GM23338 (cell line): ENCODE measurements around the gene PSMB2. TPM values are rescaled to one million over a fixed set of nuclear protein-coding genes. Genes with fewer than 3 reads are reported as not detected.

ENCODE experiments used
- ATAC-seq: fragments of 200-7000 bp; cut with Tn5 transposase; 3 replicates; pipeline ENCODE4 v1.9.1; 2020
- DNase-seq: peaks from one replicate; pipeline ENCODE4 v3.0.0-alpha.2; 2015; ENCODE audit warnings: low spot score
- H2AFZ ChIP-seq: fragments of 200-600 bp; sonication (generic); 2 replicates; pipeline ENCODE4 v1.8.0; 2016; ENCODE audit warnings: antibody characterized with exemption, mild to moderate bottlenecking, moderate library complexity
- H3F3A ChIP-seq: fragments of 200-600 bp; sonication (generic); replicated peaks from 2 replicates; pipeline ENCODE4 v1.8.0; 2017; ENCODE audit warnings: antibody characterized with exemption, mixed run types, low read depth
- H3K27ac ChIP-seq: fragments of 200-600 bp; sonication (generic); 2 replicates; pipeline ENCODE4 v1.6.1; 2016; ENCODE audit warnings: low read depth
- H3K27me3 ChIP-seq: fragments of 200-600 bp; sonication (generic); 2 replicates; pipeline ENCODE4 v1.8.0; 2016; ENCODE audit warnings: mild to moderate bottlenecking, mixed run types, moderate library complexity; ENCODE audit not compliant: insufficient read depth
- H3K36me3 ChIP-seq: fragments of 200-600 bp; sonication (generic); 2 replicates; pipeline ENCODE4 v1.8.0; 2016; ENCODE audit warnings: mild to moderate bottlenecking; ENCODE audit not compliant: insufficient read depth
- H3K4me1 ChIP-seq: fragments of 200-600 bp; sonication (generic); 2 replicates; pipeline ENCODE4 v1.8.0; 2016; ENCODE audit warnings: mild to moderate bottlenecking, moderate library complexity; ENCODE audit not compliant: insufficient read depth
- H3K4me2 ChIP-seq: fragments of 200-600 bp; sonication (generic); 2 replicates; pipeline ENCODE4 v1.7.1; 2017; ENCODE audit warnings: mixed run types
- H3K4me3 ChIP-seq: fragments of 200-600 bp; sonication (generic); 2 replicates; pipeline ENCODE4 v1.6.1; 2016; ENCODE audit warnings: mixed run types
- H3K79me2 ChIP-seq: fragments of 200-600 bp; sonication (generic); replicated peaks from 2 replicates; pipeline ENCODE4 v1.8.0; 2017; ENCODE audit warnings: mild to moderate bottlenecking; ENCODE audit not compliant: insufficient read depth
- H3K9me2 ChIP-seq: fragments of 200-600 bp; sonication (generic); 2 replicates; pipeline ENCODE4 v1.8.0; 2017; ENCODE audit not compliant: insufficient read depth
- H4K20me1 ChIP-seq: fragments of 200-600 bp; sonication (generic); replicated peaks from 2 replicates; pipeline ENCODE4 v1.8.0; 2017; ENCODE audit warnings: mild to moderate bottlenecking; ENCODE audit not compliant: insufficient read depth
- H3K27ac Mint-ChIP-seq: 2 replicates; pipeline ENCODE4 v1.8.0; 2020; ENCODE audit warnings: inconsistent platforms, mild to moderate bottlenecking, moderate library complexity, mixed read lengths
- H3K27me3 Mint-ChIP-seq: 3 replicates; pipeline ENCODE4 v1.8.0; 2022; ENCODE audit warnings: low read depth, mild to moderate bottlenecking, moderate library complexity, mixed read lengths, inconsistent platforms; ENCODE audit not compliant: insufficient read depth, poor library complexity
- H3K36me3 Mint-ChIP-seq: 3 replicates; pipeline ENCODE4 v1.8.0; 2021; ENCODE audit warnings: low read depth, mild to moderate bottlenecking, inconsistent platforms, moderate library complexity, mixed read lengths
- H3K4me1 Mint-ChIP-seq: 3 replicates; pipeline ENCODE4 v1.8.0; 2020; ENCODE audit warnings: mild to moderate bottlenecking, inconsistent platforms, mixed read lengths
- H3K4me3 Mint-ChIP-seq: 3 replicates; pipeline ENCODE4 v1.8.0; 2021; ENCODE audit warnings: moderate library complexity, mild to moderate bottlenecking, inconsistent platforms, mixed read lengths
- H3K9me3 Mint-ChIP-seq: 3 replicates; pipeline ENCODE4 v1.8.0; 2020; ENCODE audit warnings: moderate library complexity, mild to moderate bottlenecking, inconsistent platforms, mixed read lengths
- CREB1 ChIP-seq: fragments of 250-450 bp; sonication (Bioruptor Pico); IDR thresholded peaks from 2 replicates; pipeline ENCODE4 v1.5.0; 2020; ENCODE audit warnings: low read depth, mild to moderate bottlenecking, moderate library complexity
- EZH2 ChIP-seq: fragments of 200-600 bp; sonication (generic); IDR thresholded peaks from one replicate; pipeline ENCODE4 v1.8.0; 2017; ENCODE audit warnings: antibody characterized with exemption, mild to moderate bottlenecking, low read depth; ENCODE audit not compliant: unreplicated experiment
- EZH2phosphoT487 ChIP-seq: fragments of 200-600 bp; sonication (generic); IDR thresholded peaks from one replicate; pipeline ENCODE4 v1.8.1; 2018; ENCODE audit warnings: antibody characterized with exemption; ENCODE audit not compliant: unreplicated experiment
- POLR2AphosphoS5 ChIP-seq: IDR thresholded peaks from 2 replicates; pipeline ENCODE4 v1.6.1; 2016; ENCODE audit warnings: antibody characterized with exemption, low read depth
- REST ChIP-seq: IDR thresholded peaks from one replicate; pipeline ENCODE4 v1.6.1; 2018; ENCODE audit warnings: antibody characterized with exemption; ENCODE audit not compliant: unreplicated experiment
- ZNF114 ChIP-seq: fragments of 250-450 bp; sonication (Bioruptor Pico); IDR thresholded peaks from 2 replicates; pipeline ENCODE4 v1.5.0; 2020; ENCODE audit warnings: mild to moderate bottlenecking, moderate library complexity
- ZNF462 ChIP-seq: fragments of 250-450 bp; sonication (Bioruptor Pico); IDR thresholded peaks from 2 replicates; pipeline ENCODE4 v1.5.0; 2020; ENCODE audit warnings: mild to moderate bottlenecking, moderate library complexity
- polyA plus RNA-seq: library from polyadenylated mRNA; unstranded; fragments of >200 nt; fragmentation: Nextera tagmentation; extraction: Ambion mirVana; gene quantifications from 2 replicates; pipeline ENCODE4 v1.2.1, GENCODE V29; 2016
- total RNA-seq: library from RNA; depleted of rRNA; stranded (reverse); fragments of >200 nt; shearing (Covaris generic); gene quantifications from 2 replicates; pipeline ENCODE4 v1.2.3, GENCODE V29; 2014

The PSMB2 gene
- total and polyA plus RNA-seq, 2 experiments from 2014 or later: 68.2 to 147 TPM

DNA sequence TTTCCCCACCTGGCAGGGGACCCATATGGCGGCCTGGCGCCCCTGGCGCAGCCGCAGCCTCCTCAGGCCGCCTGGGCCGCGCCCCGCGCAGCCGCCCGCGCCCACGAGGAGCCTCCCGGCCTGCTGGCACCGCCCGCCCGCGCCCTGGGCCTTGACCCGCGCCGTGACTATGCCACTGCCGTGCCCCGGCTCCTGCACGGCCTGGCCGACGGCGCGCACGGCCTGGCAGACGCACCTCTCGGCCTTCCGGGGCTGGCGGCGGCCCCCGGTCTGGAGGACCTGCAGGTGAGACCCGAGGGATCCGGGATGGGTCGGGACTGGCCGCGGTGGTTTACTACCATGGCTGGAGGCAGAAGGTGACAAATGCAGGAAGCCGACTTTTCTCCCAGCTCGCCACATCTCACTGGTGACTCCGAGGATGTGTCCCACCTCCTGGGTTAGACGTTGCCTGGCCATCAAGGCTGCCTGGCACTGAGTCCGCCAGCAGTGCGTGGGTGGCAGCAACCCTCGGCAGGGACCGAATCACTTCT lies 67.1 kb downstream of the PSMB2 start:
- Mint-ChIP-seq H3K27ac (no peak overlapping the region), H3K4me1 (peaks cover 32% of the 10 kb centered on the region), H3K4me3 (peak overlapping the region; percentile 47), H3K36me3 (no peaks in the 10 kb centered on the region; the same call in 2 of the 3 replicates), H3K9me3 (no peaks in the 10 kb centered on the region), H3K27me3 (peaks cover 89% of the 10 kb centered on the region)
- Histone ChIP-seq H3K79me2 (no peaks in the 10 kb centered on the region), H3F3A (peaks cover 24% of the 10 kb centered on the region), H3K4me3 (peak overlapping the region; percentile 84), H3K27me3 (peaks cover 100% of the 10 kb centered on the region), H3K36me3 (no peaks in the 10 kb centered on the region; the same call in 1 of the 2 replicates), H3K4me1 (peaks cover 38% of the 10 kb centered on the region), H4K20me1 (no peaks in the 10 kb centered on the region), H3K9me2 (no peaks in the 10 kb centered on the region), H3K4me2 (peak overlapping the region; percentile 99), H3K27ac (no peak overlapping the region), H2AFZ (peak overlapping the region; percentile 43)
- ATAC-seq (no peak), DNase-seq (peak; percentile 37)
- TF ChIP-seq EZH2phosphoT487 (peak; percentile 34), ZNF462 (CRISPR knock-in tag) (no peak)

- Histone ChIP-seq H2AFZ (peak within 1 kb of the TSS; percentile 90), H3K27me3 (peaks cover 97% of the 10 kb centered on the region), H3K36me3 (no peaks in the 10 kb centered on the region; the same call in 1 of the 2 replicates), H3K79me2 (no peaks in the 10 kb centered on the region), H3K27ac (no peak within 1 kb of the TSS), H3K4me1 (peaks cover 36% of the 10 kb centered on the region), H4K20me1 (no peaks in the 10 kb centered on the region), H3F3A (peaks cover 26% of the 10 kb centered on the region), H3K4me2 (peak within 1 kb of the TSS; percentile 99), H3K4me3 (peak within 1 kb of the TSS; percentile 84), H3K9me2 (no peaks in the 10 kb centered on the region)
- Mint-ChIP-seq H3K27me3 (peaks cover 83% of the 10 kb centered on the region), H3K4me3 (peak within 1 kb of the TSS; percentile 64), H3K4me1 (peaks cover 33% of the 10 kb centered on the region), H3K36me3 (no peaks in the 10 kb centered on the region; the same call in 2 of the 3 replicates), H3K9me3 (no peaks in the 10 kb centered on the region), H3K27ac (no peak within 1 kb of the TSS)
- peak; percentile 24 for ATAC-seq
- peak; percentile 79 for DNase-seq
- TF ChIP-seq EZH2phosphoT487 (peak; percentile 87), EZH2 (peak; percentile 98), POLR2AphosphoS5 (no peak), ZNF114 (CRISPR knock-in tag) (no peak), REST (no peak), CREB1 (no peak)
Measured at GRCh38 chr1:35573198-35574124, 67.9 kb downstream of the PSMB2 start, which contains the start of gene TFAP2E. Gene TFAP2E, plus strand, starts transcription at chr1:35573314. Its CDS starts 264 bp downstream, at chr1:35573578.
